Sigmoid colon (tissue), 7 donors: Measurements from ENCODE around the gene MTFP1. TPM values are rescaled to one million over a fixed set of nuclear protein-coding genes. Genes with fewer than 3 reads are reported as not detected.

ENCODE experiments used
- DNase-seq: peaks from one replicate; pipeline ENCODE4 v3.0.0-alpha.2; 2019
- H3K27ac ChIP-seq, 4 donors: fragments of 200-600 bp; sonication (generic); one replicate each; pipeline ENCODE4 v1.5.1; 2016 to 2019; ENCODE audit warnings: mild to moderate bottlenecking in 1 of 4
- H3K27me3 ChIP-seq, 3 donors: fragments of 200-600 bp; sonication (generic); one replicate each; pipeline ENCODE4 v1.5.1; 2019; ENCODE audit warnings: mild to moderate bottlenecking in 1 of 3
- H3K36me3 ChIP-seq, 4 donors: fragments of 200-600 bp; sonication (generic); one replicate each; pipeline ENCODE4 v1.5.1; 2016 to 2019
- H3K4me1 ChIP-seq, 4 donors: fragments of 200-600 bp; sonication (generic); one replicate each; pipeline ENCODE4 v1.5.1; 2017 to 2019
- H3K4me3 ChIP-seq, 4 donors: fragments of 200-600 bp; sonication (generic); one replicate each; pipeline ENCODE4 v1.5.1; 2017 to 2019; ENCODE audit warnings: mild to moderate bottlenecking in 2 of 4, moderate library complexity in 1 of 4
- H3K9me3 ChIP-seq, 4 donors: fragments of 200-600 bp in 3 of 4; sonication (generic) in 3 of 4; one replicate each; pipeline versions ENCODE4 v1.5.1 to v1.6.1; 2013 to 2019
- CTCF ChIP-seq, 4 experiments: fragments of 450-650 bp in 3 of 4; fragments of 200-600 bp in 1 of 4; IDR thresholded peaks; one replicate each; pipeline ENCODE4 v1.5.1; 2016 to 2019; ENCODE audit warnings: antibody characterized with exemption in 4 of 4, mild to moderate bottlenecking in 3 of 4, moderate library complexity in 2 of 4
- EP300 ChIP-seq, 4 donors: sonication (generic); formaldehyde crosslinking; IDR thresholded peaks; one replicate each; pipeline ENCODE4 v1.6.1; 2017; ENCODE audit warnings: antibody characterized with exemption in 4 of 4
- POLR2A ChIP-seq, 2 donors: fragments of 450-650 bp; IDR thresholded peaks; one replicate each; pipeline ENCODE4 v1.6.1; 2016; ENCODE audit warnings: antibody characterized with exemption in 2 of 2, mild to moderate bottlenecking in 2 of 2, moderate library complexity in 2 of 2
- POLR2AphosphoS5 ChIP-seq, 4 donors: sonication (generic); formaldehyde crosslinking; IDR thresholded peaks; one replicate each; pipeline ENCODE4 v1.6.1; 2017; ENCODE audit warnings: antibody characterized with exemption in 4 of 4
- WGBS, 2 donors: extraction: QIAGEN DNeasy Blood & Tissue Kit; methylation state at CpG; one replicate each; pipeline ENCODE4 v1.1.7; 2013; 5-methylcytosine and 5-hydroxymethylcytosine counted together
- intact Hi-C: fragments of 100-400 bp; cut with DNase I; formaldehyde crosslinking; loops from one replicate; pipeline ENCODE4 v1.15.1; 2023
- polyA plus RNA-seq, 3 donors: library from polyadenylated mRNA; stranded (reverse); fragments of 200-250 nt; gene quantifications; one replicate each; pipeline ENCODE4 v1.2.3, GENCODE V29; 2013
- total RNA-seq, 4 donors: library from RNA; depleted of rRNA; stranded (reverse); fragments of >200 nt; gene quantifications; one replicate each; pipeline ENCODE4 v1.1.0, GENCODE V29; 2016
- donor health status: healthy with polysubstance abuse.
- donor health status: Bipolar disorder and iron deficiency.
- donor health status: healthy.

The MTFP1 gene
- total and polyA plus RNA-seq, 7 donors, result 2.9 to 38.5 (median 7.1) TPM

DNA sequence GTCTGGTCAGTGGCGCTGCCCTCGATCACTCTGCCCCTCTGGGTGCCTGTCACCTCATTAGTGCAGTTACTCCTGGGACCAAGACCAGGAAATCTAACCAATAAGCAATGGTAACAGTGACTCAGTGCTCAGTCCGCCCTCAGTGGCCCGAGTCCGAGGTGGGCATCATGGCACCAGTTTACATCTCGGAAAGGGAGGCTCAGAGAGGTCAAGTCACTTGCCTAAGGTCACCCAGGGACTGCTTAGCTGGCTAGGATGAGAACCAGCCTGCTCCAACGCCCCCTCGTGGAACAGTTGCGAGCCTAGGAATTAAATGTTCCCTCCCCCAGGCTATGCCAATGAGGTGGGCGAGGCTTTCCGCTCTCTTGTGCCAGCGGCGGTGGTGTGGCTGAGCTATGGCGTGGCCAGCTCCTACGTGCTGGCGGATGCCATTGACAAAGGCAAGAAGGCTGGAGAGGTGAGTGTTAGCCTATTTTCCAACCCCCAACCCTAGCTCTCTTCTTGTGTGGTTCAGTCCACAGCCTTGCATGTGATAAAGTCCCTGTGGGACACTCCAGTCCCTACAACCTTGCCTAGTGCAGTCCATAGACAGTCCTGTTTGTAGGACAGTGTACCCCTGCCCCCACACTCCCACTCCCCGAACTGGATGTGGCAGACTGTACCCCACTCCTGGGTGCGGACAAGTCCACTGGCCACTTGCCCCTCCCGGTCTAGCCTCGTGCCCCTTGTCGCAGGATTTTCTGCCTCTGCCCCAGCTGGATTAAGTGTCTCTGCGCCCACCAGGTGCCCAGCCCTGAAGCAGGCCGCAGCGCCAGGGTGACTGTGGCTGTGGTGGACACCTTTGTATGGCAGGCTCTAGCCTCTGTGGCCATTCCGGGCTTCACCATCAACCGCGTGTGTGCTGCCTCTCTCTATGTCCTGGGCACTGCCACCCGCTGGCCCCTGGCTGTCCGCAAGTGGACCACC lies 1.1 kb downstream of the MTFP1 start:
- TF ChIP-seq EP300 (IDR thresholded peaks at IDR 0.05) (no peak), CTCF (IDR thresholded peaks at IDR 0.05) (peak; percentile 32 to 60 (median 44)), POLR2AphosphoS5 (IDR thresholded peaks at IDR 0.05) (peak in 2 of 4 donors; percentile 18 to 33), POLR2A (IDR thresholded peaks at IDR 0.05) (no peak)
- peak; percentile 84 for DNase-seq
- Histone ChIP-seq H3K27ac (peak overlapping the region; percentile 70 to 94 (median 74)), H3K36me3 (no peaks in the 10 kb centered on the region), H3K4me1 (peaks cover 0 to 43% (median 37%) of the 10 kb centered on the region in 4 donors), H3K27me3 (no peaks in the 10 kb centered on the region), H3K9me3 (no peaks in the 10 kb centered on the region), H3K4me3 (peak overlapping the region in 3 of 4 donors; percentile 52 to 72 (median 65))
- WGBS, 2 donors, result 45 to 58% methylated on average over 29 of the region's 29 CpGs
- intact Hi-C loops, result loop anchor here (5.0 to 10.0 kb wide), 2 partner anchors 61 to 178 kb away; partner anchors contain the start of gene TCN2

GRCh38 chr22:30427871-30428270 lies 2.3 kb downstream of the MTFP1 start:
- WGBS, 2 donors, result 82 to 90% methylated on average over 1 of the region's 1 CpG
- no peak overlapping the region for H3K4me3 ChIP-seq
- intact Hi-C loops, result loop anchor here (5.0 to 10.0 kb wide), 2 partner anchors 59 to 177 kb away; partner anchors contain the start of gene TCN2
- H3K36me3 ChIP-seq, result no peaks in the 10 kb centered on the region
- no peaks in the 10 kb centered on the region for H3K9me3 ChIP-seq
- TF ChIP-seq POLR2A (IDR thresholded peaks at IDR 0.05), result no peak
- H3K27ac ChIP-seq, result no peak overlapping the region
- peaks cover 0 to 31% (median 25%) of the 10 kb centered on the region in 4 donors for H3K4me1 ChIP-seq
- no peaks in the 10 kb centered on the region for H3K27me3 ChIP-seq
- DNase-seq, result no peak

DNA sequence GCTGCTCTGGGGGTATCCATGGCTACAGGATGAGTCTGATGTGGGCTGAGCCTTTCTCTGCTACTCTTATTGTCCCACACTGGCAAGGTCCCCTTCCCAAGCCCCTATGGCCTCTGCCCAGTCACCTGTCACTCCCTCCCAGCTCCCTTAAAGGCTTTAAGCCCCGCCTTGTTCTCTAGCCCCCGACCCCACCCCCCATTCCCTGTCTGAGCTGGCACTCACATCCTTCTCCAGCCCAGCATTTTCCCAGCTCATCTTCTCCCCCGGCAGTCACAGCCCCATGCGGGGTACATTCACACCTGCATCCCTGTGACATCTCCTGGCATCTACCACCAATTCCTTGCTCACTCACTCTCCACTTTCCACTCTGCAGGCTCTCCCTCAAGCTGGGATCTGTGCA lies 4.3 kb downstream of the MTFP1 start:
- Histone ChIP-seq H3K27ac (no peak overlapping the region), H3K4me1 (peaks cover 0 to 19% (median 15%) of the 10 kb centered on the region in 4 donors), H3K36me3 (no peaks in the 10 kb centered on the region), H3K4me3 (no peak overlapping the region), H3K27me3 (no peaks in the 10 kb centered on the region), H3K9me3 (no peaks in the 10 kb centered on the region)
- TF ChIP-seq POLR2A (IDR thresholded peaks at IDR 0.05), result no peak
- TF ChIP-seq POLR2AphosphoS5 (IDR thresholded peaks at IDR 0.05), result no peak
- TF ChIP-seq EP300 (IDR thresholded peaks at IDR 0.05), result no peak
- intact Hi-C loops, result loop anchor here (5.0 to 10.0 kb wide), 2 partner anchors 57 to 175 kb away; partner anchors contain the start of gene TCN2
- no peak for DNase-seq
- WGBS, 2 donors, result 63 to 67% methylated on average over 4 of the region's 4 CpGs

DNA sequence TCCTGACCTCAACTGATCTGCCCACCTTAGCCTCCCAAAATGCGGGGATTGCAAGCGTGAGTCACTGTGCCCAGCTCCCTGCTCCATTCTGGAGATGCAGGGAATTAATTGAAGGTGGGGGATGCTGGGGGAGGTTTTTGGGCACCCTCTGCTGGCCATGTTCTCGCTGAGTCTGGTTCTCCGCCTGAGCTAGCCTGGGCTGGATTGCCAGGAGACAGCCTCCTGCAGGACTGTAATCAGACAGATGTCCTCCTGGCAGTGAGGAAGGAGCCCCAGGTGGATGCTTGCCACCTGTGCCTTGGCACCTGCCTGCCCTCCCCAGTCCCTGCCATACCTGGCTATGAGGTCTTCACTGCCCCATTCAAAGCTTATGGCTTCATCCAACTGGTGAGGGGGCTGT lies 5.4 kb downstream of the MTFP1 start:
- Histone ChIP-seq H3K36me3 (no peaks in the 10 kb centered on the region), H3K9me3 (no peaks in the 10 kb centered on the region), H3K4me1 (peaks cover 0 to 9% (median 7%) of the 10 kb centered on the region in 4 donors), H3K27me3 (no peaks in the 10 kb centered on the region), H3K4me3 (no peak overlapping the region), H3K27ac (no peak overlapping the region)
- DNase-seq, result no peak
- intact Hi-C loops, result no loop called here
- TF ChIP-seq POLR2A (IDR thresholded peaks at IDR 0.05) (no peak), EP300 (IDR thresholded peaks at IDR 0.05) (no peak), POLR2AphosphoS5 (IDR thresholded peaks at IDR 0.05) (no peak), CTCF (IDR thresholded peaks at IDR 0.05) (no peak)
- 83 to 89% methylated on average over 4 of the region's 4 CpGs for WGBS, 2 donors

DNA sequence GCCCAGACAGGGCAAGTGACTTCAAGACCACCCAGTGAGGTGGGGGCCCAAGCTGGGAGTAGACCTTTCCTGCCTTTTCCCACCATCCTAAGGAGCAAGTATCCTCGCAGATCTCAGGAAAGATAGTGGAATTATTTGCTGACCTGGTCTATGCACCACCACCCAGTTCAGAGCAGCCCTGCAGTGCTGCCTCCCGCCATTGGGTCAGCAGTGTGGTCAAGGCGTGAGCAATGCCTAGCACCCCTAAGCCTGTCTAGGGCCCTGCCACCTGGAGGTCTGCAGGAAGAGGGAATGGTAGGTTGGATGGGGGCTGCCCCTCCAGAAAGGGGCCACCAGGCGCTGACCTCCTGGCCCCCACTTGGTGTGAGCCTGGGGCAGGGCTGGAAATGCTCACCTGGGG lies 6.5 kb downstream of the MTFP1 start:
- TF ChIP-seq EP300 (IDR thresholded peaks at IDR 0.05) (no peak), CTCF (IDR thresholded peaks at IDR 0.05) (no peak), POLR2A (IDR thresholded peaks at IDR 0.05) (no peak), POLR2AphosphoS5 (IDR thresholded peaks at IDR 0.05) (no peak)
- no peak for DNase-seq
- Histone ChIP-seq H3K4me3 (no peak overlapping the region), H3K27me3 (no peaks in the 10 kb centered on the region), H3K27ac (no peak overlapping the region), H3K36me3 (no peaks in the 10 kb centered on the region), H3K9me3 (no peaks in the 10 kb centered on the region), H3K4me1 (no peaks in the 10 kb centered on the region)
- intact Hi-C loops, result no loop called here
- WGBS, 2 donors, result 94 to 95% methylated on average over 4 of the region's 4 CpGs
